HG03064 (cell line): Measurements from ENCODE around the gene AFF3.

Experiments used
- ATAC-seq: cut with Tn5 transposase; IDR thresholded peaks from one replicate; pipeline ENCODE4 v1.9.1; 2021; ENCODE audit warnings: low read depth; ENCODE audit not compliant: unreplicated experiment

Gene AFF3

GRCh38 chr2:100050685-100051084, 91.7 kb downstream of the AFF3 start:
- ATAC-seq = no peak

- ATAC-seq = no peak
These were observed 95.1 kb downstream of the AFF3 start for GRCh38 chr2:100046961-100047947.

- no peak for ATAC-seq
These were observed 97.4 kb downstream of the AFF3 start for GRCh38 chr2:100045000-100045399.

- no peak for ATAC-seq
These were observed 98.5 kb downstream of the AFF3 start for GRCh38 chr2:100043891-100044255.

- no peak for ATAC-seq
These were observed 99.1 kb downstream of the AFF3 start for GRCh38 chr2:100043081-100043890.

- no peak for ATAC-seq
These were observed 99.8 kb downstream of the AFF3 start for GRCh38 chr2:100042562-100042961.

- no peak for ATAC-seq
These were observed 100.4 kb downstream of the AFF3 start for GRCh38 chr2:100041946-100042345.

- ATAC-seq = no peak
These were observed 101.0 kb downstream of the AFF3 start for GRCh38 chr2:100041385-100041784.

- ATAC-seq = no peak
These were observed 101.5 kb downstream of the AFF3 start for GRCh38 chr2:100040906-100041305.

- ATAC-seq = no peak
These were observed 103.0 kb downstream of the AFF3 start for GRCh38 chr2:100039291-100039980.

- no peak for ATAC-seq
These were observed 104.4 kb downstream of the AFF3 start for GRCh38 chr2:100038011-100038410.

GRCh38 chr2:100036793-100037192, 105.6 kb downstream of the AFF3 start:
- no peak for ATAC-seq

GRCh38 chr2:100036026-100036425, 106.4 kb downstream of the AFF3 start:
- no peak for ATAC-seq

- no peak for ATAC-seq
These were observed 108.0 kb downstream of the AFF3 start for GRCh38 chr2:100034431-100034830.

GRCh38 chr2:100033976-100034375, 108.4 kb downstream of the AFF3 start:
- no peak for ATAC-seq

GRCh38 chr2:100031604-100032003, 110.8 kb downstream of the AFF3 start:
- no peak for ATAC-seq

- ATAC-seq = no peak
These were observed 112.9 kb downstream of the AFF3 start for GRCh38 chr2:100029460-100029859.

GRCh38 chr2:100021791-100022340, 120.5 kb downstream of the AFF3 start:
- ATAC-seq = no peak

- ATAC-seq = no peak
These were observed 122.9 kb downstream of the AFF3 start for GRCh38 chr2:100019499-100019898.

GRCh38 chr2:100018341-100019193, 123.8 kb downstream of the AFF3 start:
- no peak for ATAC-seq
